CD14-positive monocyte (primary cell): ENCODE measurements around the gene KDM4F. TPM values are rescaled to one million over a fixed set of nuclear protein-coding genes. Genes with fewer than 3 reads are reported as not detected.

ENCODE experiments used
- DNase-seq, 3 donors: peaks; one replicate each; pipeline ENCODE4 v3.0.0-alpha.2; 2011 to 2022
- H2AFZ ChIP-seq: 2 replicates; pipeline ENCODE4 v1.6.0; 2012; ENCODE audit warnings: mild to moderate bottlenecking, low read depth, low read length, inconsistent platforms; ENCODE audit not compliant: insufficient read depth, poor library complexity, severe bottlenecking
- H3K27ac ChIP-seq, 2 donors: 1 replicate in 1 of 2; 2 replicates in 1 of 2; pipeline ENCODE4 v1.5.1; 2012 to 2013; ENCODE audit warnings: low read length in 2 of 2, control low read depth in 1 of 2, inconsistent platforms in 1 of 2, low read depth in 1 of 2, mild to moderate bottlenecking in 1 of 2
- H3K27me3 ChIP-seq, 2 donors: one replicate each; pipeline versions ENCODE4 v1.6.0 to v1.6.1; 2011 to 2013; ENCODE audit warnings: low read length in 2 of 2; ENCODE audit not compliant: control insufficient read depth in 2 of 2, insufficient read depth in 2 of 2
- H3K36me3 ChIP-seq, 2 donors: replicated peaks in 1 of 2; 1 replicate in 1 of 2; 2 replicates in 1 of 2; pipeline versions ENCODE4 v1.5.1 to v1.6.1; 2012 to 2013; ENCODE audit warnings: low read length in 2 of 2, control low read depth in 1 of 2, inconsistent platforms in 1 of 2, mild to moderate bottlenecking in 1 of 2; ENCODE audit not compliant: insufficient read depth in 2 of 2, control insufficient read depth in 1 of 2
- H3K4me1 ChIP-seq, 2 donors: 1 replicate in 1 of 2; 2 replicates in 1 of 2; pipeline versions ENCODE4 v1.5.1 to v1.6.1; 2012 to 2013; ENCODE audit warnings: low read length in 2 of 2, control low read depth in 1 of 2, inconsistent platforms in 1 of 2, mild to moderate bottlenecking in 1 of 2, moderate library complexity in 1 of 2; ENCODE audit not compliant: insufficient read depth in 2 of 2, control insufficient read depth in 1 of 2
- H3K4me2 ChIP-seq: replicated peaks from 2 replicates; pipeline ENCODE3; 2012; ENCODE audit warnings: low read length, moderate library complexity, mild to moderate bottlenecking; ENCODE audit not compliant: poor library complexity, severe bottlenecking; ENCODE audit errors: extremely low read depth
- H3K4me3 ChIP-seq, 3 experiments: fragments of 200-600 bp in 1 of 3; sonication (generic) in 1 of 3; replicated peaks in 1 of 3; 1 replicate in 2 of 3; 2 replicates in 1 of 3; pipeline ENCODE4 v1.5.1; 2011 to 2013; ENCODE audit warnings: low read length in 3 of 3, mild to moderate bottlenecking in 3 of 3, control low read depth in 2 of 3, low read depth in 2 of 3, inconsistent platforms in 1 of 3, moderate library complexity in 1 of 3
- H3K79me2 ChIP-seq: 2 replicates; pipeline ENCODE4 v1.6.0; 2012; ENCODE audit warnings: mild to moderate bottlenecking, control low read depth, inconsistent platforms, low read length, moderate library complexity; ENCODE audit not compliant: insufficient read depth
- H3K9ac ChIP-seq: 2 replicates; pipeline ENCODE4 v1.6.0; 2017; ENCODE audit warnings: low read length, mild to moderate bottlenecking; ENCODE audit not compliant: insufficient read depth, poor library complexity, severe bottlenecking
- H3K9me3 ChIP-seq, 2 donors: replicated peaks in 1 of 2; 1 replicate in 1 of 2; 2 replicates in 1 of 2; pipeline versions ENCODE4 v1.5.1 to v1.6.1; 2012 to 2013; ENCODE audit warnings: low read length in 2 of 2, control low read depth in 1 of 2; ENCODE audit not compliant: control insufficient read depth in 1 of 2, insufficient read depth in 1 of 2
- H4K20me1 ChIP-seq: 2 replicates; pipeline ENCODE4 v1.6.0; 2012; ENCODE audit warnings: mild to moderate bottlenecking, low read length, control low read depth, moderate library complexity; ENCODE audit not compliant: insufficient read depth
- H3K27ac Mint-ChIP-seq, 7 donors: one replicate each; pipeline ENCODE4 v1.8.0; 2020; ENCODE audit warnings: mild to moderate bottlenecking in 7 of 7, mixed read lengths in 7 of 7, moderate library complexity in 6 of 7, inconsistent platforms in 2 of 7
- H3K27me3 Mint-ChIP-seq, 3 donors: one replicate each; pipeline ENCODE4 v1.8.0; 2021 to 2022; ENCODE audit warnings: low read depth in 3 of 3, mild to moderate bottlenecking in 3 of 3, mixed read lengths in 3 of 3, moderate library complexity in 3 of 3, inconsistent platforms in 1 of 3
- H3K36me3 Mint-ChIP-seq, 2 donors: one replicate each; pipeline ENCODE4 v1.8.0; 2020; ENCODE audit warnings: mixed read lengths in 2 of 2, inconsistent platforms in 1 of 2, mild to moderate bottlenecking in 1 of 2
- H3K4me1 Mint-ChIP-seq: one replicate; pipeline ENCODE4 v1.8.0; 2020; ENCODE audit warnings: mild to moderate bottlenecking, mixed read lengths
- H3K4me3 Mint-ChIP-seq, 2 donors: one replicate each; pipeline ENCODE4 v1.8.0; 2020; ENCODE audit warnings: mild to moderate bottlenecking in 2 of 2, mixed read lengths in 2 of 2, moderate library complexity in 1 of 2
- H3K9me3 Mint-ChIP-seq, 7 donors: one replicate each; pipeline ENCODE4 v1.8.0; 2020 to 2022; ENCODE audit warnings: mixed read lengths in 7 of 7, mild to moderate bottlenecking in 6 of 7, moderate library complexity in 6 of 7, inconsistent platforms in 2 of 7
- CTCF ChIP-seq: fragments of 200-600 bp; IDR thresholded peaks from one replicate; pipeline ENCODE4 v1.8.0; 2022; ENCODE audit warnings: antibody characterized with exemption, mild to moderate bottlenecking
- WGBS: methylation state at CpG from one replicate; pipeline ENCODE4 v1.1.5; 2013; ENCODE audit warnings: missing lambda C conversion rate; ENCODE audit not compliant: insufficient coverage; 5-methylcytosine and 5-hydroxymethylcytosine counted together
- intact Hi-C, 2 donors: fragments of 100-400 bp; cut with micrococcal nuclease; formaldehyde crosslinking; loops; one replicate each; pipeline versions ENCODE4 v1.15.0 to v1.15.1; 2023
- polyA plus RNA-seq, 3 donors: library from polyadenylated mRNA; depleted of rRNA in 1 of 3; unstranded in 2 of 3; stranded (reverse) in 1 of 3; fragments of 300-500 nt in 2 of 3; fragments of >200 nt in 1 of 3; fragmentation: Illumina TruSeq in 2 of 3; gene quantifications; 1 replicate in 2 of 3; 2 replicates in 1 of 3; pipeline ENCODE4 v1.2.3, GENCODE V29; 2012 to 2021

The KDM4F gene
- polyA plus RNA-seq, 3 donors, result not detected

GRCh38 chr11:95065336-95065735, 16.1 kb downstream of the KDM4F start:
- no peaks in the 10 kb centered on the region for H3K9me3 ChIP-seq
- peaks cover 24 to 30% of the 10 kb centered on the region in 2 donors for H3K4me1 ChIP-seq
- no peaks in the 10 kb centered on the region for H4K20me1 ChIP-seq
- intact Hi-C loops, result loop anchor here in 1 of 2 donors (5.0 kb wide), 3 partner anchors 87 to 697 kb away; no protein-coding TSS in a partner anchor
- no peak overlapping the region for H3K4me2 ChIP-seq
- H3K27ac ChIP-seq, result no peak overlapping the region
- TF ChIP-seq CTCF, result no peak
- H3K9ac ChIP-seq, result no peak overlapping the region
- H3K36me3 Mint-ChIP-seq, result no peaks in the 10 kb centered on the region
- DNase-seq, result no peak
- H3K4me3 Mint-ChIP-seq, result no peak overlapping the region
- WGBS, result no CpG with 5 or more reads among the region's 1 CpG
- peaks cover 19% of the 10 kb centered on the region for H3K79me2 ChIP-seq
- H3K4me3 ChIP-seq, result no peak overlapping the region
- no peaks in the 10 kb centered on the region for H3K27me3 ChIP-seq
- H3K27me3 Mint-ChIP-seq, result peaks cover 0 to 3% (median 2%) of the 10 kb centered on the region in 3 donors
- H2AFZ ChIP-seq, result no peak overlapping the region
- H3K4me1 Mint-ChIP-seq, result peaks cover 23% of the 10 kb centered on the region
- no peaks in the 10 kb centered on the region for H3K9me3 Mint-ChIP-seq
- H3K27ac Mint-ChIP-seq, result no peak overlapping the region
- no peaks in the 10 kb centered on the region for H3K36me3 ChIP-seq

- peaks cover 0 to 2% (median 2%) of the 10 kb centered on the region in 3 donors for H3K27me3 Mint-ChIP-seq
- H3K27ac ChIP-seq, result peak within 1 kb of the TSS; percentile 85 to 87
- intact Hi-C loops, result loop anchor here in 1 of 2 donors (5.0 kb wide), 3 partner anchors 86 to 696 kb away; no protein-coding TSS in a partner anchor
These were observed 17.5 kb downstream of the KDM4F start, which contains the start of gene SRSF8 for GRCh38 chr11:95066716-95067038. Gene SRSF8, plus strand, starts transcription at chr11:95066919. Its CDS starts 308 bp downstream, at chr11:95067227.

More at GRCh38 chr11:95066716-95067038, 17.5 kb downstream of the KDM4F start, which contains the start of gene SRSF8:
- Histone ChIP-seq H3K9me3 (no peaks in the 10 kb centered on the region), H3K4me1 (peaks cover 24 to 30% of the 10 kb centered on the region in 2 donors), H3K27me3 (no peaks in the 10 kb centered on the region), H2AFZ (peak within 1 kb of the TSS; percentile 100), H3K79me2 (peaks cover 19% of the 10 kb centered on the region), H3K9ac (peak within 1 kb of the TSS; percentile 82), H3K4me3 (peak within 1 kb of the TSS; percentile 80 to 93 (median 90)), H3K4me2 (peak within 1 kb of the TSS; percentile 98), H4K20me1 (no peaks in the 10 kb centered on the region), H3K36me3 (no peaks in the 10 kb centered on the region)
- 0% methylated on average over 1 of the region's 4 CpGs for WGBS
- DNase-seq, result no peak
- Mint-ChIP-seq H3K36me3 (peaks cover 3 to 4% of the 10 kb centered on the region in 2 donors), H3K4me3 (peak within 1 kb of the TSS; percentile 98 to 100), H3K4me1 (peaks cover 27% of the 10 kb centered on the region), H3K27ac (peak within 1 kb of the TSS; percentile 89 to 97 (median 93)), H3K9me3 (no peaks in the 10 kb centered on the region)
- TF ChIP-seq CTCF, result no peak
